Bronchial epithelial cell (primary cell): Measurements from ENCODE around the gene DKK3. TPM values are rescaled to one million over a fixed set of nuclear protein-coding genes. Genes with fewer than 3 reads are reported as not detected.

Source experiments
- DNase-seq: peaks from one replicate; pipeline ENCODE4 v3.0.0-alpha.2; 2010; ENCODE audit warnings: low read depth
- FAIRE-seq: peaks from 2 replicates; lab custom pipeline; 2011; peaks lifted over from hg19 to GRCh38; lab: Jason Lieb, UNC
- H3K27me3 ChIP-seq: 2 replicates; pipeline ENCODE4 v1.5.1; 2011; ENCODE audit warnings: low read length; ENCODE audit not compliant: control insufficient read depth, insufficient read depth
- H3K36me3 ChIP-seq: 2 replicates; pipeline ENCODE4 v1.5.1; 2011; ENCODE audit warnings: low read length; ENCODE audit not compliant: control insufficient read depth, insufficient read depth
- H3K4me3 ChIP-seq: 2 replicates; pipeline ENCODE4 v1.5.1; 2011; ENCODE audit warnings: mild to moderate bottlenecking, low read depth, low read length, control low read depth
- total RNA-seq: library from RNA; depleted of rRNA; stranded (reverse); fragments of >200 nt; gene quantifications from 2 replicates; pipeline ENCODE4 v1.2.1, GENCODE V29; 2014
- TF ChIP-seq, protein P1 (sequence below): IDR thresholded peaks from 2 replicates; pipeline ENCODE4 v1.5.1; 2011; ENCODE audit warnings: mild to moderate bottlenecking, moderate library complexity, low read length, control low read depth, inconsistent platforms; ENCODE audit not compliant: insufficient read depth, severe bottlenecking

DKK3 gene
- total RNA-seq, 1 donor from 2014 or later = 72.4 TPM

DNA sequence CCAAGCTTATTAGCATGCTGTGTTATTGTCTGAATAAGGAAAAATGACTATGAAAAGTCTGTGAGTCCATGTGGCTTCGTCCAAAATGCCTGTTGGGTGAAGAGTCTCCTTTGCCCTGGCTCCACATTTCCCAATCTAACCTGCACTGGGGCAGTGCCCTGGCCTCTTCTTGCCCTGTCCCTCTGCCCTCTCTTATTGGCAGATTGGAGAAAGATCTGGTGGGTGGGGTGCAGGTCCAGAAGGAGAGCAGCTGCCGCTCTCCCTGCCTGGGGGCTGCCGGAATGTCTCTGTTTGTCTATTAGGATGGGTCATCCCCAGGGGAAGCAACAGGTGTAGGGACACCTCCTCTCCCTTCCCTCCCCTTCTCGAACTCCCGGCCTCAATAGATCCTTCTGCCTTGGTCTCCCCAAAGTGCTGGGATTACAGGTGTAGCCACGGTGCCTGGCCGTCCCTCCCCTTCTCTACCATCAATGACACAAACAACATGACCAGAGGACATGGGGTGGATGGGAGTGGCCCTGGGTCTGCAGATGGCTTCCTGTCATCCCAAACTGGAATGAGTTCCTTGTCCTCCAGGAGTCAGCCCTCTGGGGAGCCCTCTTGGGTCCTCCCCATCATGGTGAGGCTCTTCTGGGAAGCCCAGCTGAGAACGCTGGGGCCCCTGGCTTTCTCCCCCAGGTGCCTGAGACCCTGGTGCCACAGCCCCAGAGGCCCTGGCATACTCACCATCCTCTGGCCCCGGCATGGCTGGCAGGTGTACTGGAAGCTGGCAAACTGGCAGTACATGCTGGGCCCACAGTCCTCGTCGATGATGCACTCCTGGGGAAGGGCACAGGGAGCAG is 40.5 kb downstream of the DKK3 start:
- Histone ChIP-seq H3K4me3 (no peak overlapping the region), H3K36me3 (peaks cover 5% of the 10 kb centered on the region), H3K27me3 (no peaks in the 10 kb centered on the region)
- FAIRE-seq = no peak
- DNase-seq = no peak
- TF ChIP-seq, protein P1, sequence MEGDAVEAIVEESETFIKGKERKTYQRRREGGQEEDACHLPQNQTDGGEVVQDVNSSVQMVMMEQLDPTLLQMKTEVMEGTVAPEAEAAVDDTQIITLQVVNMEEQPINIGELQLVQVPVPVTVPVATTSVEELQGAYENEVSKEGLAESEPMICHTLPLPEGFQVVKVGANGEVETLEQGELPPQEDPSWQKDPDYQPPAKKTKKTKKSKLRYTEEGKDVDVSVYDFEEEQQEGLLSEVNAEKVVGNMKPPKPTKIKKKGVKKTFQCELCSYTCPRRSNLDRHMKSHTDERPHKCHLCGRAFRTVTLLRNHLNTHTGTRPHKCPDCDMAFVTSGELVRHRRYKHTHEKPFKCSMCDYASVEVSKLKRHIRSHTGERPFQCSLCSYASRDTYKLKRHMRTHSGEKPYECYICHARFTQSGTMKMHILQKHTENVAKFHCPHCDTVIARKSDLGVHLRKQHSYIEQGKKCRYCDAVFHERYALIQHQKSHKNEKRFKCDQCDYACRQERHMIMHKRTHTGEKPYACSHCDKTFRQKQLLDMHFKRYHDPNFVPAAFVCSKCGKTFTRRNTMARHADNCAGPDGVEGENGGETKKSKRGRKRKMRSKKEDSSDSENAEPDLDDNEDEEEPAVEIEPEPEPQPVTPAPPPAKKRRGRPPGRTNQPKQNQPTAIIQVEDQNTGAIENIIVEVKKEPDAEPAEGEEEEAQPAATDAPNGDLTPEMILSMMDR = no peak

DNA sequence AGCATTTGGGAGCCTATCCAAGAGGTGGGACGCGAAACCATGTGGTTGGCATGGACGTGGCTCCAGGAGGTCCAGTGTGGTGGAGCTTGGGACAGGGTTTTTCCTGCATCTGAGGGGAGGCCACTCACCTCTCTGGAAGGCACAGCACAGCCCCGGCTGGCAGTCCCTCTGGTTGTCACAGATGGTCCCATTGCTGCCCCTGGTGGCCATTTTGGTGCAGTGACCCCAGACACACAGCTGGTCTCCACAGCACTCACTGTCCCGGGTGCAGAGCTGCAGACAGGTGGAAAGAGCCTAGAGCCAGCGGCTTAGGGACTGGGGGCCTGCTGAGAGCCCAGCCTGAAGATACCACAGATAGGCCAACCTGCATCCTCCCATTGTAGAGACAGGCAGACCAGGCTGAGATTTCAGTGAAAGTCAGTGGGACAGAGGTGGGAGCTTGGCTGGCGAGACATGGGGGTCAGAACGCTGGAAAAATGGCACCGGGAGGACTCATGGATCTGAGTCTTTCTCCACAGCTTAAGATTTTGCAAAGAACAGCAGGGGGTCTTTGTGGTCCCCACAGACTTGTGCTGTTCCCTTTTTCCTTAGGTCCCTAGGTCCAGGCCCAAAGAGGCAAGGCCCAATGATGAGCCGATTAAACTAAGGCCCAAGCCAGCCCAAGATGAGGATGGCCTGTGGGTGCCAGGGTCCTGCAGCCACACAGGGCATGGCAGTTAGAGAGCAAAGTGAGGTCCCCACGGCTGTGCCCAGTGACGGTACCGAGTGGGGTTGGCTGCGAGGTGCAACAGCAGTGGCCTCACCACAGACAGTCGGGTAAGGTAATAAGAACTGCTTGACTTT is 41.4 kb downstream of the DKK3 start:
- peak; percentile 30 for DNase-seq

DNA sequence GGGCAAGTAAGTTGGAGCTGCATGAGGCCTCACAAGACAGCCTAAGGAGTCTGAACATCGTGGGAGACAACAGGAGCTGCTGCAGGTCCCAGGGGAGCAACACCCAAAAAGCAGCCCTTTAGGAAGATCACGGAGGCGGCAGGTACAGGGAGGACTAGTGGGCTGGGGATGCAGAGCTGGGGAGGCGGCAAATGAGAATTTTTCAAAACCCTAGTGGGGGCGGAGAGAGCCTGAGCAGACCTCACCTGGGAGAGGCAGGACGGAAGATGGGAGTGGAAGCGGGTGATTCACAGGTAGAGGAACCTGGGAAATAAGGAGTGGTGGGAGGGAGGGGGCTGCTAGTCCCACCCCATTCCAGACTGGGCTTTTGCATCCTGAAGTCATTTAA is 42.1 kb downstream of the DKK3 start:
- Histone ChIP-seq H3K36me3 (peaks cover 5% of the 10 kb centered on the region), H3K27me3 (no peaks in the 10 kb centered on the region), H3K4me3 (no peak overlapping the region)
- no peak for FAIRE-seq
- no peak for DNase-seq
- TF ChIP-seq, protein P1 = no peak

More for the DNA sequence above, 41.4 kb downstream of the DKK3 start:
- H3K27me3 ChIP-seq = no peaks in the 10 kb centered on the region
- H3K4me3 ChIP-seq = no peak overlapping the region
- peaks cover 5% of the 10 kb centered on the region for H3K36me3 ChIP-seq
- TF ChIP-seq, protein P1 = peak; percentile 84
- FAIRE-seq = peak; percentile 76

DNA sequence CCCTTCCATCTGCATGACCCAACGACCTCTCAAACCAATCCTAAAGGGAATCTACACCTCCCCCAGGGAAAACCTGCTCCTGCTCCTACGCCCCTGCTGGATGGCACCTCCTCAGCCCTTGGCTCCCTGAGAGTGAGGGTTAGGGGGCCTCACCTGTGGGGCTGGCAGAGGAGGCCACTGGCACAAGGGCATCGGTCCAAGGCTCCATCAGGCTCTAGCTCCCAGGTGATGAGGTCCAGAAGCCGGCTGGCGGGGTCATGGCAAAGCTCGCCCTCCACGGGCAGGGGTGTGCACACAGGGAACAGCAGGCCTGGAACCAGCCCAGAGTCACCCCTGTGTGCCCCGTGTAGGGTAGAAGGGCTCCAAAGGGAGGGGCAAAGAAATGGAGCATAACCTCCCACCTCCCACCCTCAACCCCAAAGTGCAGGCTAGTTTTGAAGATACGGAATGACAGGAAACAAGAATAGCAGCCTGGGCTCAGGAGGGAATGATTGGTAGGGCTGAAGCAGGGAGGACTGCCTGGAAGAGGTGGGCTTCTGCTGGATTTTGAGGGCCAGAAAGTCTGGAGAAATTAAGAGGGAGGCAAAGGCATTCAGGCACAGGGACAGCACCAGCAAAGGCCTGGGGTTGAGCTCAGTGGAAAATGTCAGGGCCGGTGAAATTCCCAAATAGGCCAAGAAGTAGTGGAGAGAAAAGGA is 42.6 kb downstream of the DKK3 start:
- H3K4me3 ChIP-seq = no peak overlapping the region
- no peaks in the 10 kb centered on the region for H3K27me3 ChIP-seq
- DNase-seq (no peak), FAIRE-seq (peak; percentile 76)
- TF ChIP-seq, protein P1 = no peak
- H3K36me3 ChIP-seq = peaks cover 5% of the 10 kb centered on the region

DNA sequence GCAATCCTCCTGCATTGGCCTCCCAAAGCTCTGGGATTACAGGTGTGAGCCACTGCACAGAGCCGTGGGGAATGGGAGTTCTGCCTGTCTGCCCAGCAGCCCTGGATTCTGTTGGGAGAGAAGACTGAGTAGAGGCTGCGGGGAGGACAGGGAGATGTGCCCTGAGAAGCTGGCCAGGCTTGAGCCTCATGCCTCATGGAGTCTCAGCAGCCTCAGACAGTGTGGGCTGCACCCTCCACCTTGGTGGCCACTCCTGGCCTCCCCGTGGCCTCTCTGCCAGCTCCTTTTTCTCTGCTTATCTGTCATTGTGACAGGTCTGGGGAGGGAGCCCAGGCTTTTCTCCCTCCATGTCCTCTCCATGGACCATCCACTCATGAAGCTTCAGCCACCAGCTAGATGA is 43.2 kb downstream of the DKK3 start:
- TF ChIP-seq, protein P1 = no peak
- no peak for FAIRE-seq
- no peak overlapping the region for H3K4me3 ChIP-seq
- no peaks in the 10 kb centered on the region for H3K27me3 ChIP-seq
- H3K36me3 ChIP-seq = peaks cover 5% of the 10 kb centered on the region
- no peak for DNase-seq
